HEK293 (cell line): ENCODE results near the gene SCN5A.

Experiments
- FEZF1 ChIP-seq: fragments of 450-650 bp; formaldehyde crosslinking; IDR thresholded peaks from 2 replicates; pipeline ENCODE4 v1.5.1; 2016; ENCODE audit warnings: missing biosample characterization, missing genetic modification characterization
- IKZF3 ChIP-seq: fragments of 450-650 bp; IDR thresholded peaks from 2 replicates; pipeline ENCODE4 v1.5.0; 2018; ENCODE audit warnings: missing biosample characterization, mild to moderate bottlenecking, missing genetic modification characterization, moderate library complexity
- KLF9 ChIP-seq: fragments of 450-650 bp; formaldehyde crosslinking; IDR thresholded peaks from 2 replicates; pipeline ENCODE4 v1.5.1; 2016; ENCODE audit warnings: missing biosample characterization, missing genetic modification characterization, low read depth
- TCF7L2 ChIP-seq: IDR thresholded peaks from 2 replicates; pipeline ENCODE4 v1.6.1; 2011; ENCODE audit warnings: low read depth, mild to moderate bottlenecking, inconsistent platforms, low read length, moderate library complexity, borderline replicate concordance
- ZNF19 ChIP-seq: fragments of 450-650 bp; formaldehyde crosslinking; IDR thresholded peaks from 2 replicates; pipeline ENCODE4; 2016; ENCODE audit warnings: missing biosample characterization, missing genetic modification characterization, low read depth
- ZNF585B ChIP-seq: fragments of 450-650 bp; formaldehyde crosslinking; IDR thresholded peaks from 2 replicates; pipeline ENCODE4 v1.5.1; 2016; ENCODE audit warnings: missing biosample characterization, missing genetic modification characterization
- ZNF707 ChIP-seq: fragments of 450-650 bp; formaldehyde crosslinking; IDR thresholded peaks from 2 replicates; pipeline ENCODE4 v1.5.1; 2016; ENCODE audit warnings: missing biosample characterization, missing genetic modification characterization
- ZNF76 ChIP-seq: fragments of 450-650 bp; formaldehyde crosslinking; IDR thresholded peaks from 2 replicates; pipeline ENCODE4; 2016; ENCODE audit warnings: low read depth, missing biosample characterization, missing genetic modification characterization, borderline replicate concordance
- TF ChIP-seq, protein P1 (sequence below): fragments of 450-650 bp; formaldehyde crosslinking; IDR thresholded peaks from 2 replicates; pipeline ENCODE4 v1.5.1; 2016; ENCODE audit warnings: missing biosample characterization, missing genetic modification characterization

DNA sequence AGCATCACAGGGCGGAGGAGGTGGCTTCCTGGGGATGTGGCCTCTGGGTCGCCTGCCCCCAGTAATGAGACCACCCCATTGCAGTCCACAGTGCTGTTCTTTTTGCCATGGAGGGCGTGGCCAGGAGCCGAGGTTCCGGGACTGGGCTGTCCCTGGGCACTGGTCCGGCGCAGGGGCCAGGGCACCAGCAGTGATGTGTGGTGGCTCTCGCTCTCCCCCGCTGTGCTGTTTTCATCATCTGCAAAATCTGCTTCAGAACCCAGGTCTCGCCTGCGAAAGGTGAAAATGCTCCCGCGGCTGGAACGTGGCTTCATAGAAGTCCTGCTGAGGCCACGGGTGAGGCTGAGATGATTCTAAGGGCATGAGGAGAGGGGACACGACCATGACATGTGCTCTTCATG lies 45.8 kb downstream of the SCN5A start:
- TF ChIP-seq ZNF76 (tag by site-specific recombination), result no peak
- TF ChIP-seq ZNF585B (tag by site-specific recombination), result no peak
- no peak for TF ChIP-seq IKZF3
- TF ChIP-seq ZNF707 (tag by site-specific recombination), result no peak
- no peak for TF ChIP-seq FEZF1
- TF ChIP-seq ZNF19 (tag by site-specific recombination), result no peak
- no peak for TF ChIP-seq KLF9
- no peak for TF ChIP-seq TCF7L2
- TF ChIP-seq, protein P1, sequence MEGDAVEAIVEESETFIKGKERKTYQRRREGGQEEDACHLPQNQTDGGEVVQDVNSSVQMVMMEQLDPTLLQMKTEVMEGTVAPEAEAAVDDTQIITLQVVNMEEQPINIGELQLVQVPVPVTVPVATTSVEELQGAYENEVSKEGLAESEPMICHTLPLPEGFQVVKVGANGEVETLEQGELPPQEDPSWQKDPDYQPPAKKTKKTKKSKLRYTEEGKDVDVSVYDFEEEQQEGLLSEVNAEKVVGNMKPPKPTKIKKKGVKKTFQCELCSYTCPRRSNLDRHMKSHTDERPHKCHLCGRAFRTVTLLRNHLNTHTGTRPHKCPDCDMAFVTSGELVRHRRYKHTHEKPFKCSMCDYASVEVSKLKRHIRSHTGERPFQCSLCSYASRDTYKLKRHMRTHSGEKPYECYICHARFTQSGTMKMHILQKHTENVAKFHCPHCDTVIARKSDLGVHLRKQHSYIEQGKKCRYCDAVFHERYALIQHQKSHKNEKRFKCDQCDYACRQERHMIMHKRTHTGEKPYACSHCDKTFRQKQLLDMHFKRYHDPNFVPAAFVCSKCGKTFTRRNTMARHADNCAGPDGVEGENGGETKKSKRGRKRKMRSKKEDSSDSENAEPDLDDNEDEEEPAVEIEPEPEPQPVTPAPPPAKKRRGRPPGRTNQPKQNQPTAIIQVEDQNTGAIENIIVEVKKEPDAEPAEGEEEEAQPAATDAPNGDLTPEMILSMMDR (tag by site-specific recombination), result no peak
